Left colon (tissue), 2 donors: ENCODE measurements around the gene FBXL15. TPM values are rescaled to one million over a fixed set of nuclear protein-coding genes. Genes with fewer than 3 reads are reported as not detected.

ENCODE experiments used
- ATAC-seq: fragments of 200-7000 bp; cut with Tn5 transposase; one replicate; pipeline ENCODE4 v1.9.1; 2020; ENCODE audit warnings: mild to moderate bottlenecking, moderate library complexity
- DNase-seq, 2 donors: peaks; one replicate each; pipeline ENCODE4 v3.0.0-alpha.2; 2020
- intact Hi-C, 2 donors: fragments of 100-400 bp; cut with DNase I in 1 of 2; cut with micrococcal nuclease in 1 of 2; formaldehyde crosslinking; loops; one replicate each; pipeline versions ENCODE4 v1.11.2 to v1.14.0; 2022; cut with DNase I, micrococcal nuclease
- total RNA-seq, 2 donors: library from RNA; stranded (reverse); fragmentation: NEBNext Ultra II Directional; extraction: Animal tissue kit (Norgen Biotek cat#: 25700); gene quantifications; one replicate each; pipeline ENCODE4 v1.2.1, GENCODE V29; 2021
- donor health status: DM: no; HTN: no; CAD: no.
- donor health status: DM: yes; HTN: yes; CAD: no.

FBXL15 gene
- total RNA-seq, 2 donors from 2014 or later: 22.5 to 27.8 TPM

DNA sequence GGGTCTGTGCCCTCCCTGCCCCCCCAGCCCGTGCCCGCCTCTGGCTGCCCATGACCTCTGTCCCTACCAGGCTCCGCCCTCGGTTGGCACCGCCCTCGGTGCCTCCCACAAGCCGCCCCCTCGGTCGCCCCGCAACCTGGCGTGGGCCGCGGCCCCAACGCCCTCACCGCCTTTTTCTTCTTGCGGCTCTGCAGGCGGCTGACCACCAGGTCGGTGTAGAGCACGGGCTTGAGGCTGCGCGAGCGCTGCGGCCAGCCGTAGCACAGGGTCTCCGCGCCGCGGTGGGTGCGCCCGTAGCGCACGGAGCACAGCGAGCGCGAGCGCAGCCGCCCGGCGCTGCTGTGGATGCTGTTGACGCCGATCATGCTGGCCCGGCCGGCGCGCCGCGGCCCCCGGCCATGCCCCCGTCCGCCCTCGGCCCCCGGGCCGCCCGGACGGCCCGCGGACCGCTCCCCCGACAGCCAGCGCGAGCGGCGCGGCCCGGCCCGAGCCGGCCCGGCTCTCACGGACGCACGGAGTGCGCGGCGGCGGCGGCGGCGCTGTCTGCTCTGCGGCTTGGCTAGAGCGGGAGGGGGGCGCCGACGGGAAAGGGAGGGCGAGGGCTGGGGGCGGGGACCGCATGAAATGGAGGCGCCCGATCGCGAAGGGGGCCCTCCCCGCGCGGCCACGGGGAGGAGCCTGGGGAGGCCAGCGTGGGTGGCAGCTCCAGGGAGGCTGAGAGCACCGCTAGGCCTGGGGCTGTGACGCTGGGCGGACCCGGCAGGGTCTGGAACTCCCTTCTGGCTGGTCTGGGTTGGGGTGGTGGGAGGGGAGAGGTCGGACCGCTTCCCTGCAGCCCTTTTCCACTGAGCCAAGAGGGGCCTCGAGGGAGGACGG is 11.7 kb upstream of the FBXL15 start:
- intact Hi-C loops: no loop called here
- ATAC-seq (peak; percentile 36), DNase-seq (peak; percentile 54 to 69)

- no peak for DNase-seq
- ATAC-seq: no peak
- intact Hi-C loops: no loop called here
These were observed 10.8 kb upstream of the FBXL15 start for GRCh38 chr10:102409604-102410428.

DNA sequence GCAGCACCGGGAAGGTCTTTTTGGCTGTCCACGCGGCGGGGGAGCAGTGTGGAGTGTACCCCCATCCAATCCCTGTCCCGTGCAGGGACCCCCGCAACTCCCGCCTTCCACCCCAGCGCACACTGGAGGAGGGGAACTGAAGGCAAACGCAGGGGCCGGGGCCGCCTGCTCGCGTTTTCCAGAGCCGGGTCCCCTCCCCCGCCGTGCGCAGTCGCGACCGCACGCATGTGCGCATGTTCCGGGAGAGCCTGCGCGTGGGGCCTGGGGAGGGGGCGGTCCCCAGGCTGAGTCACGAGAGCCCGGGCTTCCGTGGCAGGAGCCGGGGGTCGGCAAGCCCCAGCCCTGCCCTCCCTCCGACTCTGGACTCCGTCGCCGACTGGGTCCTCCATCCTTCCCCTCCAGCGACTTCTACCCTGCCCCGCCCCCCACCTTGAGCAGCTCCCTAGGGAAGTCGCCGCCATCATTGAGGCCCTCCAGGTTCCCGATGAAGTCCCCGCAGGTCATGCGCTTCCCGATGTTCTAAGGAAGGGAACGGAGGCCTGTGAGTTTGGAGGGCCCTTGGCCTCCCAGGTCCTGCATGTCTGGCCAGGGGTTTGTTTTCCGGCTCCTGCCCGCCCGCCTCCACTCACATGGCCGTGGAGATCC is 10.1 kb upstream of the FBXL15 start:
- no peak for DNase-seq
- ATAC-seq: no peak
- intact Hi-C loops: no loop called here

- ATAC-seq (no peak), DNase-seq (no peak)
- intact Hi-C loops: no loop called here
These were observed 9.0 kb upstream of the FBXL15 start for GRCh38 chr10:102411341-102412255.

- intact Hi-C loops: no loop called here
- DNase-seq (no peak), ATAC-seq (no peak)
These were observed 8.3 kb upstream of the FBXL15 start for GRCh38 chr10:102412293-102412692.

- ATAC-seq (no peak), DNase-seq (no peak)
- intact Hi-C loops: no loop called here
These were observed 7.5 kb upstream of the FBXL15 start for GRCh38 chr10:102413053-102413705.

- no peak for ATAC-seq
- intact Hi-C loops: no loop called here
- no peak for DNase-seq
These were observed 6.7 kb upstream of the FBXL15 start for GRCh38 chr10:102413806-102414561.

GRCh38 chr10:102414749-102415148 is 5.9 kb upstream of the FBXL15 start:
- intact Hi-C loops: no loop called here
- DNase-seq (no peak), ATAC-seq (no peak)

DNA sequence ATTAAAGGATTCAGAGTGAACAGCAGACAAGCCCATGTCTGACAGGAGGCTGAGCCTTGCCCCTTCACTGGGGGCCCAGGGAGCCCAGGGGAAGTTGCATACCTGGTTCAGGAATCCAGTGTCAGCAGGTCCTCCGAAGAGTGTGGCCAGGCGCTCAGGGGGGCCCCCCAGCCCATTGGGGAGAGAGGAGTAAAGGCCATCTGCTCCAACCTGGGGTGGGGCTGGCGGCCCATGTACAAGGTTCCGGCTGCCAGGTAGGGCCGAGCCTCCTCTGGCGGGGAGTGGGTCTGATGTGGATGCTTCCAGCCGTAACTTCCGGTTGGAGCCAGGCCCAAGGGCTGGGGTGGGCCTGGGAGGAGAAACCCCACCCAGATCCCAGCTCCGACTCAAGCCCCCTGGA is 4.4 kb upstream of the FBXL15 start:
- no peak for DNase-seq
- no peak for ATAC-seq
- intact Hi-C loops: no loop called here

- ATAC-seq (no peak), DNase-seq (no peak)
- intact Hi-C loops: no loop called here
These were observed 3.9 kb upstream of the FBXL15 start for GRCh38 chr10:102416695-102417094.

DNA sequence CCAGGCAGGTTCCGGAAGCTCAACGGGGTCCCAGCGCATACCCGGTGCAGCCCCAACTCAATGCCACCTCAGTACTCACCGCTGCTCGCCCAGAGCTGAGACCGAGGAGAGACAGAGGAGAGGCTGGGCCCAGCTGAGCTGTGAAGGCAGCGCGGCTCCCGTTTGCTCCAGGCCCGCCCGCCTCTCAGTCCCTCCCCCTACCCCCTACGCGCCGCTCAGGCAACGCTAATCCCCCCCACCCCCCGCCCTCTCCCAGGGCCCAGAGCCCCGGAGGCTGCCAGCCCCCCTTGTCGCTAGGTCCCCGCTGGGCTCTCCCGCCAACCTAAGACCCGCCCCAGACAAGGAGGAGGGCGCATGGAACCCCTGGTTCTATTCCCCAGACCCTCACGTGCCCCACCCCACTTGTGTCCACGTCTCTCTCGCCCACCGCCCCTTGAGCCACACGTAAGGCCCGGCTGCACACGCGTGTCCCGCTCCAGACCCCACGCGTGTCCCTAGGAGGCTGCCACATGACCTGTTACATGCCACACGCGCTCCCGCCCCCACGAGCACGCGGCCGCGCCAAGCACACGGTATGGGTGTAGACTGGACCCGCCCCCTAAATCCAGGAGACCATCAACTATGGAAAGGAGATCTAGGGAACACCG is 1.9 kb upstream of the FBXL15 start, which contains the start of gene PSD:
Gene PSD, minus strand, starts transcription at position 164 of the 647 bp plus-strand sequence. CDS start 1,747 bp downstream, outside the sequence.
- DNase-seq: no peak
- no peak for ATAC-seq
- intact Hi-C loops: no loop called here

- intact Hi-C loops: no loop called here
- DNase-seq (peak in 1 of 2 donors; percentile 65), ATAC-seq (no peak)
These were observed 1.1 kb upstream of the FBXL15 start for GRCh38 chr10:102419269-102420180.

- no peak for ATAC-seq
- intact Hi-C loops: no loop called here
- DNase-seq: no peak
These were observed 389 bp upstream of the FBXL15 start for GRCh38 chr10:102420181-102420713.

- peak; percentile 68 for ATAC-seq
- intact Hi-C loops: no loop called here
- no peak for DNase-seq
These were observed 796 bp downstream of the FBXL15 start for GRCh38 chr10:102421507-102421756.

GRCh38 chr10:102421757-102422512 is 1.3 kb downstream of the FBXL15 start:
- intact Hi-C loops: no loop called here
- DNase-seq (peak in 1 of 2 donors; percentile 66), ATAC-seq (peak; percentile 52)
